Measurements from ENCODE around the gene CREB5. TPM values are rescaled to one million over a fixed set of nuclear protein-coding genes. Genes with fewer than 3 reads are reported as not detected.

CREB5 gene
- total RNA-seq, 1 experiment from 2014 or later, result 2.1 TPM

GRCh38 chr7:28753613-28754012, 341.3 kb downstream of the CREB5 start:
- no TSS peak for BruUV-seq (replicated peaks)
- H3K27me3 ChIP-seq (ENCODE audit: insufficient read depth, low read depth), result no peaks in the 10 kb centered on the region
- CTCF ChIA-PET, result no interaction called here
- no peak overlapping the region for H2AFZ ChIP-seq
- H3K9me3 ChIP-seq (ENCODE audit: insufficient read depth, low read depth), result no peaks in the 10 kb centered on the region
- no peaks in the 10 kb centered on the region for H4K20me1 ChIP-seq (ENCODE audit: insufficient read depth)
- no peak overlapping the region for H3K4me3 ChIP-seq
- peaks cover 10% of the 10 kb centered on the region for H3K4me1 ChIP-seq (replicated peaks; ENCODE audit: insufficient read depth)
- no peaks in the 10 kb centered on the region for H3F3A ChIP-seq (ENCODE audit: insufficient read depth, low read depth)
- intact Hi-C loops (cut with micrococcal nuclease; ENCODE audit: unreplicated experiment), result no loop called here
- POLR2A ChIA-PET (ENCODE audit: unreplicated experiment), result interaction anchor here (0.7 kb wide), 1 partner anchor 11 kb away, joined by 5 read pairs; no protein-coding TSS in a partner anchor
- no peaks in the 10 kb centered on the region for H3K79me2 ChIP-seq (ENCODE audit: low read depth)
- H3K9me2 ChIP-seq (ENCODE audit: insufficient read depth), result no peaks in the 10 kb centered on the region
- no peak overlapping the region for H3K4me2 ChIP-seq
- H3K27ac ChIP-seq, result no peak overlapping the region
- DNase-seq, result no peak
- H3K36me3 ChIP-seq (ENCODE audit: low read depth), result no peaks in the 10 kb centered on the region
- TF ChIP-seq EZH2 (IDR thresholded peaks at IDR 0.05; ENCODE audit: low read depth) (no peak), CTCF (conservative IDR thresholded peaks at IDR 0.05) (no peak)

GRCh38 chr7:28754027-28754426, 341.7 kb downstream of the CREB5 start:
- intact Hi-C loops (cut with micrococcal nuclease; ENCODE audit: unreplicated experiment), result no loop called here
- no peak overlapping the region for H3K4me2 ChIP-seq
- DNase-seq, result no peak
- no peaks in the 10 kb centered on the region for H3K9me2 ChIP-seq (ENCODE audit: insufficient read depth)
- no peak overlapping the region for H3K4me3 ChIP-seq
- H2AFZ ChIP-seq, result no peak overlapping the region
- POLR2A ChIA-PET (ENCODE audit: unreplicated experiment), result interaction anchor here (0.7 kb wide), 1 partner anchor 11 kb away, joined by 5 read pairs; no protein-coding TSS in a partner anchor
- peaks cover 7% of the 10 kb centered on the region for H3K4me1 ChIP-seq (replicated peaks; ENCODE audit: insufficient read depth)
- no peaks in the 10 kb centered on the region for H3F3A ChIP-seq (ENCODE audit: insufficient read depth, low read depth)
- no peaks in the 10 kb centered on the region for H3K27me3 ChIP-seq (ENCODE audit: insufficient read depth, low read depth)
- CTCF ChIA-PET, result no interaction called here
- TF ChIP-seq CTCF (conservative IDR thresholded peaks at IDR 0.05) (no peak), EZH2 (IDR thresholded peaks at IDR 0.05; ENCODE audit: low read depth) (no peak)
- no peaks in the 10 kb centered on the region for H4K20me1 ChIP-seq (ENCODE audit: insufficient read depth)
- H3K36me3 ChIP-seq (ENCODE audit: low read depth), result no peaks in the 10 kb centered on the region
- BruUV-seq (replicated peaks), result no TSS peak
- no peak overlapping the region for H3K27ac ChIP-seq
- no peaks in the 10 kb centered on the region for H3K79me2 ChIP-seq (ENCODE audit: low read depth)
- no peaks in the 10 kb centered on the region for H3K9me3 ChIP-seq (ENCODE audit: insufficient read depth, low read depth)

- H3K9me2 ChIP-seq (ENCODE audit: insufficient read depth), result no peaks in the 10 kb centered on the region
- TF ChIP-seq CTCF (conservative IDR thresholded peaks at IDR 0.05) (no peak), EZH2 (IDR thresholded peaks at IDR 0.05; ENCODE audit: low read depth) (no peak)
- H3K36me3 ChIP-seq (ENCODE audit: low read depth), result no peaks in the 10 kb centered on the region
- ChIA-PET POLR2A (ENCODE audit: unreplicated experiment) (no interaction called here), CTCF (no interaction called here)
- no peak overlapping the region for H3K4me2 ChIP-seq
- H3K79me2 ChIP-seq (ENCODE audit: low read depth), result no peaks in the 10 kb centered on the region
- H3K4me1 ChIP-seq (replicated peaks; ENCODE audit: insufficient read depth), result peaks cover 3% of the 10 kb centered on the region
- H3K9me3 ChIP-seq (ENCODE audit: insufficient read depth, low read depth), result no peaks in the 10 kb centered on the region
- intact Hi-C loops (cut with micrococcal nuclease; ENCODE audit: unreplicated experiment), result no loop called here
- H2AFZ ChIP-seq, result no peak overlapping the region
- no peak overlapping the region for H3K27ac ChIP-seq
- no TSS peak for BruUV-seq (replicated peaks)
- DNase-seq, result no peak
- no peaks in the 10 kb centered on the region for H3F3A ChIP-seq (ENCODE audit: insufficient read depth, low read depth)
- no peaks in the 10 kb centered on the region for H4K20me1 ChIP-seq (ENCODE audit: insufficient read depth)
- no peaks in the 10 kb centered on the region for H3K27me3 ChIP-seq (ENCODE audit: insufficient read depth, low read depth)
- no peak overlapping the region for H3K4me3 ChIP-seq
Observed at GRCh38 chr7:28754447-28754846, 342.1 kb downstream of the CREB5 start.
